GM21619 (cell line): ENCODE results near the gene ATF6.
"Not testable (repeated sequence)": the region's sequence is repeated elsewhere in the genome, so short reads cannot be mapped to it uniquely, and the experiment has no call there.

Experiments
- ATAC-seq: cut with Tn5 transposase; IDR thresholded peaks from one replicate; pipeline ENCODE4 v1.9.1; 2021; ENCODE audit not compliant: unreplicated experiment

Gene ATF6

GRCh38 chr1:161766102-161766981 is at the start of gene ATF6:
TSS of gene ATF6 (plus strand) at chr1:161766320. CDS start at chr1:161766361, 41 bp downstream.
- ATAC-seq: peak; percentile 59

GRCh38 chr1:161718559-161719324 is 47.4 kb upstream of the ATF6 start:
- peak; percentile 43 for ATAC-seq

- peak; percentile 35 for ATAC-seq
Measured at GRCh38 chr1:161719325-161719611, 46.9 kb upstream of the ATF6 start.

GRCh38 chr1:161720422-161720821 is 45.7 kb upstream of the ATF6 start:
- ATAC-seq: no peak

- ATAC-seq: no peak
Measured at GRCh38 chr1:161720956-161721737, 45.0 kb upstream of the ATF6 start, which contains the start of gene FCRLB. TSS of gene FCRLB (plus strand) at chr1:161721544. CDS start at chr1:161722673, 1,129 bp downstream.

- ATAC-seq: no peak
Measured at GRCh38 chr1:161721738-161722343, 44.3 kb upstream of the ATF6 start.

- no peak for ATAC-seq
Measured at GRCh38 chr1:161722406-161722805, 43.7 kb upstream of the ATF6 start.

GRCh38 chr1:161723459-161724141 is 42.5 kb upstream of the ATF6 start:
- no peak for ATAC-seq

GRCh38 chr1:161725258-161725907 is 40.7 kb upstream of the ATF6 start:
- ATAC-seq: not testable (repeated sequence)

GRCh38 chr1:161725908-161726472 is 40.1 kb upstream of the ATF6 start:
- ATAC-seq: peak; percentile 9

- peak; percentile 42 for ATAC-seq
Measured at GRCh38 chr1:161726473-161727255, 39.5 kb upstream of the ATF6 start.

- peak; percentile 8 for ATAC-seq
Measured at GRCh38 chr1:161727256-161727924, 38.7 kb upstream of the ATF6 start.

GRCh38 chr1:161728376-161729226 is 37.5 kb upstream of the ATF6 start:
- no peak for ATAC-seq

- no peak for ATAC-seq
Measured at GRCh38 chr1:161730050-161730564, 36.0 kb upstream of the ATF6 start.

- ATAC-seq: no peak
Measured at GRCh38 chr1:161731241-161731640, 34.9 kb upstream of the ATF6 start.

- no peak for ATAC-seq
Measured at GRCh38 chr1:161731981-161732718, 34.0 kb upstream of the ATF6 start.
